Measurements from ENCODE around the gene PLD1.

The PLD1 gene

GRCh38 chr3:171809861-171810628 is at the start of gene PLD1 (continued):
- TF ChIP-seq ZBTB7A (tag by site-specific recombination; IDR thresholded peaks at IDR 0.05; ENCODE audit: low read depth) (peak; percentile 75), ZBTB8A (tag by site-specific recombination; IDR thresholded peaks at IDR 0.05) (peak; percentile 95), ZNF146 (tag by site-specific recombination; IDR thresholded peaks at IDR 0.05) (no peak; the same call in none of the 2 replicates), ZNF121 (tag by site-specific recombination; IDR thresholded peaks at IDR 0.05) (no peak), ZNF658 (tag by site-specific recombination; IDR thresholded peaks at IDR 0.05) (no peak), OSR2 (tag by site-specific recombination; IDR thresholded peaks at IDR 0.05) (peak; percentile 44; the same call in 1 of the 2 replicates), ZNF629 (tag by site-specific recombination; IDR thresholded peaks at IDR 0.05) (peak; percentile 64), ZNF600 (tag by site-specific recombination; IDR thresholded peaks at IDR 0.05) (peak; percentile 91), ZNF677 (tag by site-specific recombination; IDR thresholded peaks at IDR 0.05) (no peak), MZF1 (tag by site-specific recombination; IDR thresholded peaks at IDR 0.05; ENCODE audit: borderline replicate concordance) (peak; percentile 86), KLF7 (tag by site-specific recombination; IDR thresholded peaks at IDR 0.05; ENCODE audit: borderline replicate concordance) (peak; percentile 26; the same call in 1 of the 2 replicates), ZNF596 (tag by site-specific recombination; IDR thresholded peaks at IDR 0.05) (0 out of 2 replicates have a peak, but pooled peaks have one; percentile 55), ZNF335 (tag by site-specific recombination; conservative IDR thresholded peaks at IDR 0.05) (peak; percentile 77; the same call in 1 of the 2 replicates), ZBTB6 (tag by site-specific recombination; IDR thresholded peaks at IDR 0.05) (no peak), ZNF423 (tag by site-specific recombination; IDR thresholded peaks at IDR 0.05) (peak; percentile 99), ZNF610 (tag by site-specific recombination; IDR thresholded peaks at IDR 0.05; ENCODE audit: borderline replicate concordance) (0 out of 2 replicates have a peak, but pooled peaks have one; percentile 43), ZEB2 (tag by site-specific recombination; IDR thresholded peaks at IDR 0.05) (peak; percentile 98), GLIS2 (tag by site-specific recombination; IDR thresholded peaks at IDR 0.05) (peak; percentile 97), ZBTB26 (tag by site-specific recombination; optimal IDR thresholded peaks at IDR 0.05) (peak; percentile 92), SP7 (tag by site-specific recombination; IDR thresholded peaks at IDR 0.05) (peak; percentile 90), ZBTB44 (tag by site-specific recombination; IDR thresholded peaks at IDR 0.05) (0 out of 2 replicates have a peak, but pooled peaks have one; percentile 22), ZNF391 (tag by site-specific recombination; IDR thresholded peaks at IDR 0.05; ENCODE audit: borderline replicate concordance, low read depth) (0 out of 2 replicates have a peak, but pooled peaks have one; percentile 12), ZNF354C (tag by site-specific recombination; IDR thresholded peaks at IDR 0.05; ENCODE audit: borderline replicate concordance, low read depth) (no peak), ZXDB (tag by site-specific recombination; IDR thresholded peaks at IDR 0.05) (peak; percentile 74), ZNF112 (tag by site-specific recombination; IDR thresholded peaks at IDR 0.05) (no peak), GLI2 (tag by site-specific recombination; IDR thresholded peaks at IDR 0.05; ENCODE audit: borderline replicate concordance, low read depth) (no peak)
- TF ChIP-seq, protein P1, sequence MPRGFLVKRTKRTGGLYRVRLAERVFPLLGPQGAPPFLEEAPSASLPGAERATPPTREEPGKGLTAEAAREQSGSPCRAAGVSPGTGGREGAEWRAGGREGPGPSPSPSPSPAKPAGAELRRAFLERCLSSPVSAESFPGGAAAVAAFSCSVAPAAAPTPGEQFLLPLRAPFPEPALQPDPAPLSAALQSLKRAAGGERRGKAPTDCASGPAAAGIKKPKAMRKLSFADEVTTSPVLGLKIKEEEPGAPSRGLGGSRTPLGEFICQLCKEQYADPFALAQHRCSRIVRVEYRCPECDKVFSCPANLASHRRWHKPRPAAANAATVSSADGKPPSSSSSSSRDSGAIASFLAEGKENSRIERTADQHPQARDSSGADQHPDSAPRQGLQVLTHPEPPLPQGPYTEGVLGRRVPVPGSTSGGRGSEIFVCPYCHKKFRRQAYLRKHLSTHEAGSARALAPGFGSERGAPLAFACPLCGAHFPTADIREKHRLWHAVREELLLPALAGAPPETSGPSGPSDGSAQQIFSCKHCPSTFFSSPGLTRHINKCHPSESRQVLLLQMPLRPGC (tag by site-specific recombination; IDR thresholded peaks at IDR 0.05) = peak; percentile 97
- TF ChIP-seq, protein P2, sequence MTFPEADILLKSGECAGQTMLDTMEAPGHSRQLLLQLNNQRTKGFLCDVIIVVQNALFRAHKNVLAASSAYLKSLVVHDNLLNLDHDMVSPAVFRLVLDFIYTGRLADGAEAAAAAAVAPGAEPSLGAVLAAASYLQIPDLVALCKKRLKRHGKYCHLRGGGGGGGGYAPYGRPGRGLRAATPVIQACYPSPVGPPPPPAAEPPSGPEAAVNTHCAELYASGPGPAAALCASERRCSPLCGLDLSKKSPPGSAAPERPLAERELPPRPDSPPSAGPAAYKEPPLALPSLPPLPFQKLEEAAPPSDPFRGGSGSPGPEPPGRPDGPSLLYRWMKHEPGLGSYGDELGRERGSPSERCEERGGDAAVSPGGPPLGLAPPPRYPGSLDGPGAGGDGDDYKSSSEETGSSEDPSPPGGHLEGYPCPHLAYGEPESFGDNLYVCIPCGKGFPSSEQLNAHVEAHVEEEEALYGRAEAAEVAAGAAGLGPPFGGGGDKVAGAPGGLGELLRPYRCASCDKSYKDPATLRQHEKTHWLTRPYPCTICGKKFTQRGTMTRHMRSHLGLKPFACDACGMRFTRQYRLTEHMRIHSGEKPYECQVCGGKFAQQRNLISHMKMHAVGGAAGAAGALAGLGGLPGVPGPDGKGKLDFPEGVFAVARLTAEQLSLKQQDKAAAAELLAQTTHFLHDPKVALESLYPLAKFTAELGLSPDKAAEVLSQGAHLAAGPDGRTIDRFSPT (tag by site-specific recombination; IDR thresholded peaks at IDR 0.05) = peak; percentile 85
- TF ChIP-seq, protein P3, sequence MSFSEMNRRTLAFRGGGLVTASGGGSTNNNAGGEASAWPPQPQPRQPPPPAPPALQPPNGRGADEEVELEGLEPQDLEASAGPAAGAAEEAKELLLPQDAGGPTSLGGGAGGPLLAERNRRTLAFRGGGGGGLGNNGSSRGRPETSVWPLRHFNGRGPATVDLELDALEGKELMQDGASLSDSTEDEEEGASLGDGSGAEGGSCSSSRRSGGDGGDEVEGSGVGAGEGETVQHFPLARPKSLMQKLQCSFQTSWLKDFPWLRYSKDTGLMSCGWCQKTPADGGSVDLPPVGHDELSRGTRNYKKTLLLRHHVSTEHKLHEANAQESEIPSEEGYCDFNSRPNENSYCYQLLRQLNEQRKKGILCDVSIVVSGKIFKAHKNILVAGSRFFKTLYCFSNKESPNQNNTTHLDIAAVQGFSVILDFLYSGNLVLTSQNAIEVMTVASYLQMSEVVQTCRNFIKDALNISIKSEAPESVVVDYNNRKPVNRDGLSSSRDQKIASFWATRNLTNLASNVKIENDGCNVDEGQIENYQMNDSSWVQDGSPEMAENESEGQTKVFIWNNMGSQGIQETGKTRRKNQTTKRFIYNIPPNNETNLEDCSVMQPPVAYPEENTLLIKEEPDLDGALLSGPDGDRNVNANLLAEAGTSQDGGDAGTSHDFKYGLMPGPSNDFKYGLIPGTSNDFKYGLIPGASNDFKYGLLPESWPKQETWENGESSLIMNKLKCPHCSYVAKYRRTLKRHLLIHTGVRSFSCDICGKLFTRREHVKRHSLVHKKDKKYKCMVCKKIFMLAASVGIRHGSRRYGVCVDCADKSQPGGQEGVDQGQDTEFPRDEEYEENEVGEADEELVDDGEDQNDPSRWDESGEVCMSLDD (tag by site-specific recombination; IDR thresholded peaks at IDR 0.05) = peak; percentile 52

All from HEK293 (cell line).